Stimulated activated CD4-positive, alpha-beta T cell treated with anti-CD3 and anti-CD28 coated beads, Interleukin-15, amount 100 ng/mL, for 1 hour (primary cell): ENCODE measurements around the gene TMA16.
"Not testable (repeated sequence)": the region's sequence is repeated elsewhere in the genome, so short reads cannot be mapped to it uniquely, and the experiment has no call there.

ENCODE experiments used
- DNase-seq, 2 donors: peaks; one replicate each; pipeline ENCODE4 v3.0.0-alpha.2; 2020; ENCODE audit warnings: low read depth in 1 of 2, low spot score in 1 of 2

Gene TMA16

GRCh38 chr4:163505374-163505773, 10.9 kb downstream of the TMA16 start:
- DNase-seq: no peak

GRCh38 chr4:163515198-163515597, 20.7 kb downstream of the TMA16 start:
- DNase-seq: no peak

GRCh38 chr4:163523791-163524365, 29.4 kb downstream of the TMA16 start:
- no peak for DNase-seq

- no peak for DNase-seq
Observed at GRCh38 chr4:163525982-163526381, 31.5 kb downstream of the TMA16 start.

GRCh38 chr4:163527172-163527571, 32.7 kb downstream of the TMA16 start:
- no peak for DNase-seq

- DNase-seq: no peak
Observed at GRCh38 chr4:163528653-163529052, 34.2 kb downstream of the TMA16 start.

GRCh38 chr4:163534056-163534455, 39.6 kb downstream of the TMA16 start:
- DNase-seq: no peak

GRCh38 chr4:163535657-163536056, 41.2 kb downstream of the TMA16 start:
- DNase-seq: no peak

GRCh38 chr4:163536091-163536490, 41.6 kb downstream of the TMA16 start:
- DNase-seq: no peak

- no peak for DNase-seq
Observed at GRCh38 chr4:163537114-163537513, 42.6 kb downstream of the TMA16 start.

GRCh38 chr4:163538820-163539219, 44.3 kb downstream of the TMA16 start:
- DNase-seq: not testable (repeated sequence)

- DNase-seq: no peak
Observed at GRCh38 chr4:163540448-163540847, 46.0 kb downstream of the TMA16 start.

GRCh38 chr4:163540977-163541376, 46.5 kb downstream of the TMA16 start:
- no peak for DNase-seq

- no peak for DNase-seq
Observed at GRCh38 chr4:163542275-163542674, 47.8 kb downstream of the TMA16 start.

GRCh38 chr4:163544407-163545038, 50.0 kb downstream of the TMA16 start:
- peak; percentile 15 to 42 for DNase-seq

GRCh38 chr4:163548481-163549243, 54.2 kb downstream of the TMA16 start:
- no peak for DNase-seq

- no peak for DNase-seq
Observed at GRCh38 chr4:163550869-163551267, 56.4 kb downstream of the TMA16 start.

- no peak for DNase-seq
Observed at GRCh38 chr4:163553146-163553545, 58.7 kb downstream of the TMA16 start.

GRCh38 chr4:163554870-163555465, 60.5 kb downstream of the TMA16 start:
- DNase-seq: no peak

GRCh38 chr4:163556177-163556576, 61.7 kb downstream of the TMA16 start:
- no peak for DNase-seq

- DNase-seq: no peak
Observed at GRCh38 chr4:163556650-163557391, 62.3 kb downstream of the TMA16 start.
